Spinal cord (tissue), 10 donors: ENCODE data around the gene KRT6C. TPM values are rescaled to one million over a fixed set of nuclear protein-coding genes. Genes with fewer than 3 reads are reported as not detected.
A peak's percentile ranks its signal among the peaks of the same experiment; 100 is the strongest.
"Not testable (repeated sequence)": the region's sequence is repeated elsewhere in the genome, so short reads cannot be mapped to it uniquely, and the experiment has no call there.

Source experiments
- DNase-seq, 6 donors: peaks; one replicate each; pipeline versions ENCODE4 v3.0.0 to v3.0.0-alpha.2; 2013 to 2015; ENCODE audit warnings: low spot score in 6 of 6, low read depth in 4 of 6
- H3K27ac ChIP-seq: one replicate; pipeline ENCODE4 v1.5.1; 2013; ENCODE audit warnings: low read depth, low read length, control low read depth
- H3K27me3 ChIP-seq: one replicate; pipeline ENCODE4 v1.6.1; 2013; ENCODE audit warnings: low read length; ENCODE audit not compliant: control insufficient read depth, insufficient read depth
- H3K36me3 ChIP-seq: one replicate; pipeline ENCODE4 v1.6.1; 2013; ENCODE audit warnings: low read length; ENCODE audit not compliant: control insufficient read depth, insufficient read depth
- H3K4me1 ChIP-seq: one replicate; pipeline ENCODE4 v1.6.1; 2013; ENCODE audit warnings: low read length; ENCODE audit not compliant: control insufficient read depth, insufficient read depth
- H3K4me3 ChIP-seq: one replicate; pipeline ENCODE4 v1.5.1; 2013; ENCODE audit warnings: low read depth, low read length, control low read depth
- H3K9me3 ChIP-seq: one replicate; pipeline ENCODE4 v1.6.1; 2013; ENCODE audit warnings: low read length; ENCODE audit not compliant: control insufficient read depth, insufficient read depth
- WGBS: methylation state at CpG from one replicate; pipeline ENCODE4 v1.1.5; 2013; ENCODE audit warnings: missing lambda C conversion rate; ENCODE audit not compliant: insufficient coverage; 5-methylcytosine and 5-hydroxymethylcytosine counted together
- polyA plus RNA-seq, 2 donors: library from polyadenylated mRNA; unstranded; fragments of 120-200 nt; gene quantifications; one replicate each; pipeline ENCODE4 v1.2.1, GENCODE V29; 2013; ENCODE audit not compliant: insufficient read length in 2 of 2
- total RNA-seq, 2 donors: library from RNA; depleted of rRNA in 1 of 2; stranded (reverse); fragments of 120-200 nt in 1 of 2; fragments of >200 nt in 1 of 2; gene quantifications; one replicate each; pipeline versions ENCODE4 v1.2.3 to v1.2.4, GENCODE V29; 2013 to 2014
- donor health status: healthy.

Gene KRT6C
- total and polyA plus RNA-seq, 4 donors: not detected

GRCh38 chr12:52500574-52500973 lies 27.0 kb upstream of the KRT6C start:
- DNase-seq, H3K4me1 ChIP-seq, H3K27ac ChIP-seq, H3K4me3 ChIP-seq, H3K9me3 ChIP-seq, H3K36me3 ChIP-seq, H3K27me3 ChIP-seq: not testable (repeated sequence)
- 46% methylated on average over 4 of the region's 6 CpGs for WGBS

GRCh38 chr12:52499806-52500560 lies 26.4 kb upstream of the KRT6C start:
- H3K27me3 ChIP-seq: no peaks in the 10 kb centered on the region
- peaks cover 5% of the 10 kb centered on the region for H3K4me1 ChIP-seq
- no peak overlapping the region for H3K27ac ChIP-seq
- H3K4me3 ChIP-seq: no peak overlapping the region
- WGBS: 83% methylated on average over 3 of the region's 5 CpGs
- H3K36me3 ChIP-seq: no peaks in the 10 kb centered on the region
- DNase-seq: no peak
- H3K9me3 ChIP-seq: no peaks in the 10 kb centered on the region

GRCh38 chr12:52498946-52499345 lies 25.3 kb upstream of the KRT6C start:
- Histone ChIP-seq H3K4me3 (no peak overlapping the region), H3K36me3 (no peaks in the 10 kb centered on the region), H3K9me3 (no peaks in the 10 kb centered on the region), H3K27ac (no peak overlapping the region), H3K4me1 (peaks cover 5% of the 10 kb centered on the region), H3K27me3 (no peaks in the 10 kb centered on the region)
- DNase-seq: peak in 1 of 6 donors; percentile 31
- no CpG with 5 or more reads among the region's 1 CpG for WGBS

GRCh38 chr12:52497975-52498374 lies 24.4 kb upstream of the KRT6C start:
- H3K9me3 ChIP-seq: no peaks in the 10 kb centered on the region
- H3K27ac ChIP-seq: no peak overlapping the region
- H3K27me3 ChIP-seq: no peaks in the 10 kb centered on the region
- no peaks in the 10 kb centered on the region for H3K36me3 ChIP-seq
- peaks cover 5% of the 10 kb centered on the region for H3K4me1 ChIP-seq
- WGBS: 98% methylated on average over 6 of the region's 7 CpGs
- no peak for DNase-seq
- no peak overlapping the region for H3K4me3 ChIP-seq

GRCh38 chr12:52496590-52497071 lies 23.0 kb upstream of the KRT6C start:
- DNase-seq: no peak
- Histone ChIP-seq H3K27me3 (no peaks in the 10 kb centered on the region), H3K27ac (no peak overlapping the region), H3K36me3 (no peaks in the 10 kb centered on the region), H3K9me3 (no peaks in the 10 kb centered on the region), H3K4me1 (peaks cover 5% of the 10 kb centered on the region), H3K4me3 (no peak overlapping the region)
- 55% methylated on average over 3 of the region's 4 CpGs for WGBS

- no peak for DNase-seq
- Histone ChIP-seq H3K36me3 (no peaks in the 10 kb centered on the region), H3K27ac (no peak overlapping the region), H3K4me3 (no peak overlapping the region), H3K9me3 (no peaks in the 10 kb centered on the region), H3K4me1 (peaks cover 5% of the 10 kb centered on the region), H3K27me3 (no peaks in the 10 kb centered on the region)
- WGBS: 60% methylated on average over 1 of the region's 2 CpGs
Observed at GRCh38 chr12:52496054-52496453, 22.4 kb upstream of the KRT6C start.

- no peaks in the 10 kb centered on the region for H3K9me3 ChIP-seq
- no peak overlapping the region for H3K27ac ChIP-seq
- no peak overlapping the region for H3K4me3 ChIP-seq
- H3K4me1 ChIP-seq: peaks cover 5% of the 10 kb centered on the region
- no peaks in the 10 kb centered on the region for H3K27me3 ChIP-seq
- WGBS: 31% methylated on average over 3 of the region's 3 CpGs
- DNase-seq: peak in 3 of 6 donors; percentile 7 to 62 (median 31)
- no peaks in the 10 kb centered on the region for H3K36me3 ChIP-seq
Observed at GRCh38 chr12:52495389-52495788, 21.8 kb upstream of the KRT6C start.

GRCh38 chr12:52494518-52494917 lies 20.9 kb upstream of the KRT6C start:
- H3K9me3 ChIP-seq: no peaks in the 10 kb centered on the region
- no peak for DNase-seq
- H3K4me1 ChIP-seq: peaks cover 5% of the 10 kb centered on the region
- H3K27ac ChIP-seq: no peak overlapping the region
- no peaks in the 10 kb centered on the region for H3K36me3 ChIP-seq
- no peaks in the 10 kb centered on the region for H3K27me3 ChIP-seq
- no peak overlapping the region for H3K4me3 ChIP-seq
- 83% methylated on average over 1 of the region's 4 CpGs for WGBS

GRCh38 chr12:52494100-52494499 lies 20.5 kb upstream of the KRT6C start:
- no peak overlapping the region for H3K27ac ChIP-seq
- H3K36me3 ChIP-seq: no peaks in the 10 kb centered on the region
- WGBS: no CpG with 5 or more reads among the region's 1 CpG
- H3K9me3 ChIP-seq: no peaks in the 10 kb centered on the region
- no peaks in the 10 kb centered on the region for H3K27me3 ChIP-seq
- H3K4me3 ChIP-seq: no peak overlapping the region
- peaks cover 5% of the 10 kb centered on the region for H3K4me1 ChIP-seq
- DNase-seq: no peak

GRCh38 chr12:52493172-52493571 lies 19.6 kb upstream of the KRT6C start, which contains the start of gene KRT6A:
Gene KRT6A, minus strand, starts transcription at chr12:52493257. Its CDS starts 69 bp downstream, at chr12:52493188.
- no peaks in the 10 kb centered on the region for H3K36me3 ChIP-seq
- DNase-seq: no peak
- WGBS: 91% methylated on average over 2 of the region's 2 CpGs
- peaks cover 5% of the 10 kb centered on the region for H3K4me1 ChIP-seq
- no peak within 1 kb of the TSS for H3K27ac ChIP-seq
- no peak within 1 kb of the TSS for H3K4me3 ChIP-seq
- H3K9me3 ChIP-seq: no peaks in the 10 kb centered on the region
- H3K27me3 ChIP-seq: no peaks in the 10 kb centered on the region
